D721Med (cell line): ENCODE measurements around the gene IMMP2L.

Experiments used
- DNase-seq: peaks from one replicate; pipeline ENCODE4 v3.0.0; 2011; ENCODE audit warnings: low spot score; ENCODE audit not compliant: insufficient read length
- FAIRE-seq: peaks from 2 replicates; lab custom pipeline; 2011; peaks lifted over from hg19 to GRCh38; lab: Jason Lieb, UNC
- CTCF ChIP-seq: IDR thresholded peaks from 2 replicates; pipeline ENCODE4 v1.5.1; 2012; ENCODE audit warnings: mild to moderate bottlenecking, control low read depth; ENCODE audit not compliant: insufficient read depth; ENCODE audit errors: missing control alignments

IMMP2L gene

GRCh38 chr7:111518264-111518663, 44.0 kb downstream of the IMMP2L start:
- TF ChIP-seq CTCF, result no peak
- DNase-seq (no peak), FAIRE-seq (no peak)

DNA sequence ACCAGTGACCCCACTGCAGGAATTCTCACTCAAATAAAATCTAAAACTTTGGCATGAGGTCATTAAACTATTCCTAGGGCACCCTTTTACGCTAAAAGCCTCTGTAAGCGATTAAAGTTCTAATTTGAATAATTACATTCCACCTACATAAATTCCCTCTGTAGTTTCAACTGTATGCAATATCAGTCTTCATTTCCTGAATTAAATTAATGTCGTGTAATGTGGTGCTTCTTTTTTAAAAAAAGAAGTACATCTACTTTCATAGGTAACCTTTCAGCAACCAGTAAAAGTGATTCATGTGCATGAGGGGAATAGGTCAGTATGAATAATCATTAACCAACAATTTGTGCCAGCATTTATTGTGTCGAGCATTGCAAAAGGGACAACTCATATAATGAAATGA, 44.7 kb downstream of the IMMP2L start:
- no peak for TF ChIP-seq CTCF
- FAIRE-seq (no peak), DNase-seq (no peak)

DNA sequence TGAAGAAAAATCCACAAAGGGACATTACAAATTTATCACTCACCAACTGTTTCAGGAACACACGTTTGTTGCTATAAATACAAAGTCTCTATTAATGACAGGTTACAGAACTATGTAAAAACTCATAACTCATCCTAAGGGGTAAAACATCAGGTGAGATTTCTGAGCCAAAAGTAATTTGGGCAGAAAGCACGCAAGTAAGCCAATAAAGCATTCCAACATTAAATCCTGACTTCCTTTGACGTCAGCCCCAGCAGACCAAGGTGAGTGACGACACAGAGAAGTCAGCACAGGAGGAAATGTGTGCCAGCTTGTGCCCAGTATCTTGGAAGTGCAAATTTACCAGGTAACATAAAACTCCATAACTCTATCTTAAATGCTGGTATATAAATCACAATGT, 45.7 kb downstream of the IMMP2L start:
- DNase-seq (no peak), FAIRE-seq (no peak)
- no peak for TF ChIP-seq CTCF

GRCh38 chr7:111513566-111513965, 48.7 kb downstream of the IMMP2L start:
- no peak for DNase-seq
- no peak for TF ChIP-seq CTCF
- no peak for FAIRE-seq

GRCh38 chr7:111511845-111512244, 50.4 kb downstream of the IMMP2L start:
- no peak for TF ChIP-seq CTCF
- no peak for FAIRE-seq
- no peak for DNase-seq

DNA sequence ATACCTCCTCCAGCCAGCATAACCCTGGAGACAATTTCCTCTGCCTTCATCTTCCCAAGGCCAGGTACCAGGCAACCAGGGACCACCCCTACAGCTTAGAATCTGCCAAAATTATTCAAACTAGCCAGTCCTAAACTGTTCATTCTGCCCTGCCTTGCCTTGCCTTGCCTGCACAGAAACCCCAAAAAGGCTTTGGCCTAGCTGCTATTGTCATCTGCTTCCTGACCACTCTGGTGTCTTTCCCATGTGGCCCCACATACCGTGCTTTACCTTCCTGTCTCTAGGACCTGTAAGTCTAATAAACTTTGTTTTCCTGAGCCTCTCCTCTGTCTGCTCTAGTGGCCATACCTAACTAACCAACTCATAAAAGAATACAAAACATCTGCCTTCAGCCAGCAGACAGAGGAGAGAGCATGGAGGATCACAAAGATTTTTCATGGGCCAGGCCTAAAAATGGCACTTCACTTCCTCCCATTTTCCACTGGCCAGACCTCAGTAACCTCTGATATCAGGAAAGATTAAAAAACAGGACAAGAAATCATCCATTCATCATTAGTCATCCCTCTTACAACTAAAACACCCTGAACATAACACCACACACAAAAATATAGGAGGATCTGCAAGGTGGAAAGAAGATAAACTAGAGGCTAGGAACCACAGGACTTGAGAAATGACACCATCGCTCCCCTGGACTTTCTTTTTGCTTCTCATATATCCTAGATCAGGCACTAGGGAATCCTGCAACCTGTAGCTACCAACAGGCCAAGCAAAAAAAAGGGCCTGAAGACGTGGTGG, 51.5 kb downstream of the IMMP2L start:
- DNase-seq (no peak), FAIRE-seq (no peak)
- no peak for TF ChIP-seq CTCF

- FAIRE-seq (no peak), DNase-seq (no peak)
- TF ChIP-seq CTCF, result no peak
These were observed 52.2 kb downstream of the IMMP2L start for GRCh38 chr7:111510062-111510461.
